Epithelial cell of esophagus (primary cell): ENCODE results near the gene TTC39C.

ENCODE experiments used
- DNase-seq: peaks from one replicate; pipeline ENCODE4 v3.0.0; 2010; ENCODE audit warnings: low read depth
- H3K4me3 ChIP-seq: 2 replicates; pipeline ENCODE4 v1.5.1; 2011; ENCODE audit warnings: mild to moderate bottlenecking, low read length, control low read depth
- TF ChIP-seq, protein P1 (sequence below): IDR thresholded peaks from 2 replicates; pipeline ENCODE4 v1.5.1; 2011; ENCODE audit warnings: low read depth, mild to moderate bottlenecking, low read length, control low read depth, inconsistent platforms; ENCODE audit not compliant: insufficient read depth; ENCODE audit errors: missing control alignments

TTC39C gene

DNA sequence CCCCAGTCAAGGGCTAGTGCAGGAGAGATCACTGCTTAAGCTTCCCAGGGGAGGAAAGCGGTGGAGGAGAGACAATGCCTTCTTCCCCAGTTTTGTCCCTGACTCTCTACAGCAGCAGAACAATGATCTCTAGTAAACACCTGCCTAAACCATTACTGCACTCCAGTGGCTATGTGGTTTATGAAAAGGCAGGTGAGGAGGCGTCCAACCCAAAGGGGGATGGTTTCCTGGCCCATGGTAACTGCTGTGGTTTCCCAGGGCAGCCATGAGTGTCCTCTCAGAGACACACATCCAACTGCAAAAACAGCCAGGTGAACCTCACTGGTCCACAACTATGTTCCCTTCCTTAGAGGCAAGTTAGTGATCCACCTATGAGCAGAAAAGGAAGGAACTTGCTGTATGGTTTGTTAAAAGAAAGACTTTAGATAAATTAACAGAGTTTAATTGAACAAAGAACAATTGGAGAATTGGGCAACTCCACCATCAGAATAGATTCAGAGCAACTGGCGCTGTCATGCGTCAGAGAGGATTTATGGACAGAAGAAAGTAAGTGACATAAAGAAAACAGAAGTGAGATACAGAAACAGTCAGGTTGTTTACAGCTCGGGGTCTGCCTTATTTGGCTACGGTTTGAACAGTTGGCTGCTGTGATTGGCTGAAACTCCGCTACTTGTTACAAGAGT, 4.8 kb upstream of the TTC39C start:
- TF ChIP-seq, protein P1, sequence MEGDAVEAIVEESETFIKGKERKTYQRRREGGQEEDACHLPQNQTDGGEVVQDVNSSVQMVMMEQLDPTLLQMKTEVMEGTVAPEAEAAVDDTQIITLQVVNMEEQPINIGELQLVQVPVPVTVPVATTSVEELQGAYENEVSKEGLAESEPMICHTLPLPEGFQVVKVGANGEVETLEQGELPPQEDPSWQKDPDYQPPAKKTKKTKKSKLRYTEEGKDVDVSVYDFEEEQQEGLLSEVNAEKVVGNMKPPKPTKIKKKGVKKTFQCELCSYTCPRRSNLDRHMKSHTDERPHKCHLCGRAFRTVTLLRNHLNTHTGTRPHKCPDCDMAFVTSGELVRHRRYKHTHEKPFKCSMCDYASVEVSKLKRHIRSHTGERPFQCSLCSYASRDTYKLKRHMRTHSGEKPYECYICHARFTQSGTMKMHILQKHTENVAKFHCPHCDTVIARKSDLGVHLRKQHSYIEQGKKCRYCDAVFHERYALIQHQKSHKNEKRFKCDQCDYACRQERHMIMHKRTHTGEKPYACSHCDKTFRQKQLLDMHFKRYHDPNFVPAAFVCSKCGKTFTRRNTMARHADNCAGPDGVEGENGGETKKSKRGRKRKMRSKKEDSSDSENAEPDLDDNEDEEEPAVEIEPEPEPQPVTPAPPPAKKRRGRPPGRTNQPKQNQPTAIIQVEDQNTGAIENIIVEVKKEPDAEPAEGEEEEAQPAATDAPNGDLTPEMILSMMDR: no peak
- DNase-seq: no peak
- H3K4me3 ChIP-seq: no peak overlapping the region

DNA sequence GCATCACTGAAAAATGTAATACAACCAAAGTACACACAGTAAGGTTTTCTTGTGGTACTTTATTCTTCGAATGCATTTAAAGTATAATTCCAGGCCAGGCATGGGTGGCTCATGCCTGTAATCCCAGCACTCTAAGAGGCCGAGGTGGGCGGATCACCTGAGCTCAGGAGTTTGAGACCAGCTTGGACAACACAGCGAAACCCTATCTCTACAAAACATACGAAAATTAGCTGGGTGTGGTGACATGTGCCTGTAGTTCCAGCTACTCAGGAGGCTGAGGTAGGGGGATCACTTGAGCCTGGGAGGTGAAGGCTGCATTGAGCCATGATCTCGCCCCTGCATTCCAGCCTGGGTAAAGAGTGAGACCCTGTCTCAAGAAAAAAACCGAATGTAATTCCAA, 3.9 kb upstream of the TTC39C start:
- no peak overlapping the region for H3K4me3 ChIP-seq
- TF ChIP-seq, protein P1: no peak
- DNase-seq: no peak

DNA sequence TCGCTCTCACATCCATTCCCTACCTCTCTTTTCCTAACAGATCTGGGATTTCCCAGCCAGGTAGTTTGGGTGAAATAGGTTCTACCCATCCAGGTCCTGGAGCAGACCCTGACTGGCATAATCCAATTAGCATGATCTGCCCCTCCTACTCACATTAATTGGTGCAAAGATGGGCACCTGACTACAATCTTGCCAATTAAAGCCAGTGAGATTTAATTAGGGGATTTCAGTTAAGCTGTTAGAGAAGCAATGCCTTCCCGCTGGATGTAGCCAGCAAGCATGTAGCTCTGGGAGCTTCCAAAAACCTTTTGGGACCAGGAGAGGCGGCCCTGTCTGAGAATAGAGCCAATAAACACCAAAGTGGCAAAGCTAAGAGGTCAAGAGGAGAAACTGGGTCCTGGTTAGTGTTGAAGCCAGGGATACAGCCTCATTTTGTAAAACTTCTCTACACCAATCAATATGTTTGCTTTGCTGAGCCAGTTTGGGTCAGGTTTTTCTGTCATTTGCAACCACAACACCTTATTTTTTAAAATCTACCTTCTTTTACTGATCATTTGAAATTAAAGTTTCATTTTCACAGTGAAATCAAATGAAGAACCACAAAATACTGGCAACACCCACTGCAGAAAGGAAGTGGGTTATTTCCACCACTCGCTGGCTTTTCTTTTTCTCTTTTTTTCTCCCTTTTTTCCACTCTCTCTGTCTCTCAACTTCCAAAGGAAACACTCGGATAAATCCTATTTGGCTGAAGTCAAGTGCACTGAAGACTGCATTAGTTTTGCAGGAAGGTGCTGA, 3.2 kb upstream of the TTC39C start:
- TF ChIP-seq, protein P1: no peak
- H3K4me3 ChIP-seq: no peak overlapping the region
- no peak for DNase-seq

DNA sequence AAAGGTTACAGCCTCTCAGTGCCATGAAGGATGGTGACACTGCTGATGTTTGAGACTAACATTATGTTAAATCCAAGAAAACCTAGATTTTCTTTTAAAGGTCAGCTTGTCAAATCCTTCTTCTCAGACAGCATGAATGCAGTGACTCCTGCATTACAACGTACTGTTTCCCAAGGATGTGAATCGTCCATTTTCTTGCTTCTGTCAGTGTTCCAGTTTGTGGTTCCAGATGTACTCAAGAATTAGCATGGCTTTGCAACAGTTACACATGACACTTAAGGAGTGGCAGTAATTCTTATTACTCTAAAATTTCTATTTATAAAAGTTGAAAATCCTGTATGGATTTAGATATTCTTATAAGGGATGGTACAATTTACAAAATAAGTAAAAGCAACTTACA, 1.5 kb upstream of the TTC39C start:
- no peak for DNase-seq
- H3K4me3 ChIP-seq: no peak overlapping the region
- TF ChIP-seq, protein P1: no peak

DNA sequence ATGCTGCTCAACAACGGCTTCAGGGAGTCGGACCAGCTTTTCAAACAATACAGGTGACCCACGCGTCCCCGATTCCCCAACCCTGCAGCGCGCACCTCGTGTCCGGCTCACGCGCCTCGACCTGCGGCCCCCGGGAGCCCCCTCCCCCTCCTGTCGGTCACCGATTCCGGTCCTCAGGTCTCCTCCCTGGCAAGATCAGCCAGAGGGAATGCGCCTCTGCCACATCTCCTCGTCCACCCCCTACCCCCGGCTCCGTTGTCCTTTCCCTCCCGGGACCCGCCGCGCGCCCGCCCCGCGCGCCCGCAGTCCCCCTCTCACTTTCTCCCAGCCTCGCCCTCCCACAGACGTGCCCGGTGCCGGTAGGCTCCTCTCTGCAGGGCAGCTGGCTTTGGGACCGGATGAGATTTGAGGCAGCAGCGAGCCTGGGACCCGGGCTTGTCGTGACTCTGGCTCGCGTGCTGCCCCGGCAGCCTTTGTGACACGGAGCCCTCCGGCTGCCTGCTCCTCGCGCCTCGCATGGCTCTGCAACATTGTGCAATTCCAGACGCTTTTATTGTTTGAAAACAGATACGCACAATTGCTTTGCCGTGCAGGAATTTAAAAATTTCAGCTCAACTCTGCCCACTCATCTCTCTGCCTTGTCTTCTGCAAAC, 558 bp downstream of the TTC39C start:
- DNase-seq: peak; percentile 61
- peak overlapping the region; percentile 81 for H3K4me3 ChIP-seq
- TF ChIP-seq, protein P1: no peak

DNA sequence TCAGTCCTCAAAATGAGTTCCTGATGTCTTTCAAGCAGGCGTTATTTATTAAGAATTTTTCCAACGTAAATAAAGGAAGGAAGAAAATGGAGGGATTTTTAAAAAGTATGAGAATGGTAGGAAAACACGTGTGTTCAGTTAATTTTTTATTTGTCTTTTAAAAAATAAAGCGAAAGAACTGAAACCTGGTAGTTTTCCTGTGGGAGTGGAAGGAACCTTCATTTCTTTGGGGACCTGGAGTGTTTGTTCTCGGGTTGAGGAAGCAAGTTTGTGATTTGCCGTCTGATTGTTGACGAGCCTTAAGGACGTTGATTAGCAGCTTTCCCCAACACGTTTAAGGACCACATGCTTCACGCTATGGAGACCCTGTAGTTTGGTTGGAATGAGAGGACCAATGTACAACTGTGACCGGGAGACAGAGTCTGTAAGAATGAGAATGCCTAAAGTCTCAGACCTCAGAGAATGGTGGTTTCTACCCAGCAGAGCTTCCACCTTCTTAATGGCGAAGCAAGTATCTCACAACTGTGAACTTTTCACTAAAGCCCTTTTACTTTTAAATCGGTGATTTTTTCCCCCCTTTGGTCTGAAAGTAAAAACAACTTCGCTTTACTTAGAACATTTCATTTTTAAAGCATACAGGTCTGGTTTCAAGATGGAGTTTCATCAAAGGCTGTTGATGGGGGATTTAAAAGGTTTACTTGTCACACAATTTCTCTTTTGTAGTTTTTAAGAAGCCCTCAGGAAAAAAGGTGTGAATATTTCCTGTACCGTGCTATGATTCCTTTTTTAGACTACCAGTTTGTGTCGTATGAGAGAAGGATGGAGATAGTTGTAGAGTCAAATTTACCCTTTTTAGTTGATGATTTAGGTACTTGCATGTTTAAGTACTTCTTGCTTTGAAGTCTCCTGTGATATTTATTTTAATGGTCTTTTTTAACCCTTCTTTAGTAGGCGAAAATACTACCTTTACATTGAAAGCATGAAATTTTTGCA, 1.4 kb downstream of the TTC39C start:
- DNase-seq: no peak
- peak overlapping the region; percentile 81 for H3K4me3 ChIP-seq
- TF ChIP-seq, protein P1: no peak
